ENCODE results near the gene BTBD17. TPM values are rescaled to one million over a fixed set of nuclear protein-coding genes. Genes with fewer than 3 reads are reported as not detected.

The BTBD17 gene
- total and polyA plus RNA-seq, 10 of the 15 experiments (the other 5 are each of a cell fraction or from before 2014, with no cell fraction given), result not detected

- TF ChIP-seq, protein P1, sequence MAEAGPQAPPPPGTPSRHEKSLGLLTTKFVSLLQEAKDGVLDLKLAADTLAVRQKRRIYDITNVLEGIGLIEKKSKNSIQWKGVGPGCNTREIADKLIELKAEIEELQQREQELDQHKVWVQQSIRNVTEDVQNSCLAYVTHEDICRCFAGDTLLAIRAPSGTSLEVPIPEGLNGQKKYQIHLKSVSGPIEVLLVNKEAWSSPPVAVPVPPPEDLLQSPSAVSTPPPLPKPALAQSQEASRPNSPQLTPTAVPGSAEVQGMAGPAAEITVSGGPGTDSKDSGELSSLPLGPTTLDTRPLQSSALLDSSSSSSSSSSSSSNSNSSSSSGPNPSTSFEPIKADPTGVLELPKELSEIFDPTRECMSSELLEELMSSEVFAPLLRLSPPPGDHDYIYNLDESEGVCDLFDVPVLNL (IDR thresholded peaks at IDR 0.05; ENCODE audit: low read depth, low read length), result no peak
- TF ChIP-seq, protein P2, sequence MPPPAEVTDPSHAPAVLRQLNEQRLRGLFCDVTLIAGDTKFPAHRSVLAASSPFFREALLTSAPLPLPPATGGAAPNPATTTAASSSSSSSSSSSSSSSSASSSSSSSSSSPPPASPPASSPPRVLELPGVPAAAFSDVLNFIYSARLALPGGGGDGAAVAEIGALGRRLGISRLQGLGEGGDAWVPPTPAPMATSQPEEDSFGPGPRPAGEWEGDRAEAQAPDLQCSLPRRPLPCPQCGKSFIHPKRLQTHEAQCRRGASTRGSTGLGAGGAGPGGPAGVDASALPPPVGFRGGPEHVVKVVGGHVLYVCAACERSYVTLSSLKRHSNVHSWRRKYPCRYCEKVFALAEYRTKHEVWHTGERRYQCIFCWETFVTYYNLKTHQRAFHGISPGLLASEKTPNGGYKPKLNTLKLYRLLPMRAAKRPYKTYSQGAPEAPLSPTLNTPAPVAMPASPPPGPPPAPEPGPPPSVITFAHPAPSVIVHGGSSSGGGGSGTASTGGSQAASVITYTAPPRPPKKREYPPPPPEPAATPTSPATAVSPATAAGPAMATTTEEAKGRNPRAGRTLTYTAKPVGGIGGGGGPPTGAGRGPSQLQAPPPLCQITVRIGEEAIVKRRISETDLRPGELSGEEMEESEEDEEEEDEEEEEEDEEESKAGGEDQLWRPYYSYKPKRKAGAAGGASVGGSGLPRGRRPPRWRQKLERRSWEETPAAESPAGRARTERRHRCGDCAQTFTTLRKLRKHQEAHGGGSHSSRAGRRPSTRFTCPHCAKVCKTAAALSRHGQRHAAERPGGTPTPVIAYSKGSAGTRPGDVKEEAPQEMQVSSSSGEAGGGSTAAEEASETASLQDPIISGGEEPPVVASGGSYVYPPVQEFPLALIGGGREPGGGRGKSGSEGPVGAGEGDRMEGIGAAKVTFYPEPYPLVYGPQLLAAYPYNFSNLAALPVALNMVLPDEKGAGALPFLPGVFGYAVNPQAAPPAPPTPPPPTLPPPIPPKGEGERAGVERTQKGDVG (CRISPR knock-in tag; IDR thresholded peaks at IDR 0.05), result no peak
- no peak for TF ChIP-seq DPF2 (IDR thresholded peaks at IDR 0.05)
- TF ChIP-seq FOS (IDR thresholded peaks at IDR 0.05; ENCODE audit: borderline replicate concordance, extremely low read depth, insufficient read length), result no peak
- TF ChIP-seq YY1 (IDR thresholded peaks at IDR 0.05; ENCODE audit: low read depth, low read length), result no peak
Observed at GRCh38 chr17:74362069-74362405, 369 bp upstream of the BTBD17 start (continued).

- POLR2A ChIA-PET, result no interaction called here
- ATAC-seq (no peak), FAIRE-seq (no peak), DNase-seq (ENCODE audit: low read depth, low spot score) (no peak)
- Histone ChIP-seq H3K79me2 (ENCODE audit: control insufficient read depth, insufficient read depth, low read length) (no peaks in the 10 kb centered on the region), H3K4me2 (ENCODE audit: control insufficient read depth, insufficient read depth) (no peak overlapping the region), H3K36me3 (ENCODE audit: control insufficient read depth in 2 of 2, insufficient read depth in 2 of 2, low read length in 1 of 2) (no peaks in the 10 kb centered on the region), H3K27me3 (replicated peaks in 1 of 2; ENCODE audit: control insufficient read depth in 2 of 2, insufficient read depth in 2 of 2, low read length in 1 of 2) (peaks cover 2 to 7% of the 10 kb centered on the region in 2 experiments; a peak in 3 of 4 replicates), H4K20me1 (ENCODE audit: control insufficient read depth, insufficient read depth) (no peaks in the 10 kb centered on the region; the same call in 1 of the 2 replicates), H3K4me3 (no peak overlapping the region), H2AFZ (ENCODE audit: control insufficient read depth, low read depth, low read length) (no peak overlapping the region), H3K9me3 (replicated peaks; ENCODE audit: control insufficient read depth, insufficient read depth, low read length) (no peaks in the 10 kb centered on the region), H3K27ac (ENCODE audit: control insufficient read depth, insufficient read depth) (no peak overlapping the region), H3K4me1 (ENCODE audit: control insufficient read depth, insufficient read depth, low read length) (no peaks in the 10 kb centered on the region), H3K9ac (ENCODE audit: control insufficient read depth, insufficient read depth, low read length) (no peak overlapping the region)
- no TSS peak for BruUV-seq (replicated peaks)
- RAD21 ChIA-PET (ENCODE audit: unreplicated experiment), result interaction anchor here (1.0 to 1.9 kb wide), 4 partner anchors 60 to 161 kb away, joined by 3 to 6 read pairs (median 3); partner anchors contain the start of gene TTYH2
- intact Hi-C loops (cut with micrococcal nuclease; ENCODE audit: unreplicated experiment), result loop anchor here (2.0 kb wide), 1 partner anchor 150 kb away; no protein-coding TSS in a partner anchor
- 37% methylated on average over 7 of the region's 7 CpGs for WGBS (ENCODE audit: insufficient coverage, insufficient replicate concordance, low lambda C conversion rate, missing lambda C conversion rate)
- SMC1A ChIA-PET (ENCODE audit: uncharacterized antibody, unreplicated experiment), result no interaction called here
- CTCF ChIA-PET, result interaction anchor here (0.6 to 1.6 kb wide), 9 partner anchors 25 to 170 kb away, joined by 3 to 6 read pairs (median 3); partner anchors contain the start of gene CD300LB
- in situ Hi-C loops (cut with MboI), result no loop called here
- TF ChIP-seq RB1 (IDR thresholded peaks at IDR 0.05; ENCODE audit: borderline replicate concordance), result no peak
- TF ChIP-seq, protein P3, sequence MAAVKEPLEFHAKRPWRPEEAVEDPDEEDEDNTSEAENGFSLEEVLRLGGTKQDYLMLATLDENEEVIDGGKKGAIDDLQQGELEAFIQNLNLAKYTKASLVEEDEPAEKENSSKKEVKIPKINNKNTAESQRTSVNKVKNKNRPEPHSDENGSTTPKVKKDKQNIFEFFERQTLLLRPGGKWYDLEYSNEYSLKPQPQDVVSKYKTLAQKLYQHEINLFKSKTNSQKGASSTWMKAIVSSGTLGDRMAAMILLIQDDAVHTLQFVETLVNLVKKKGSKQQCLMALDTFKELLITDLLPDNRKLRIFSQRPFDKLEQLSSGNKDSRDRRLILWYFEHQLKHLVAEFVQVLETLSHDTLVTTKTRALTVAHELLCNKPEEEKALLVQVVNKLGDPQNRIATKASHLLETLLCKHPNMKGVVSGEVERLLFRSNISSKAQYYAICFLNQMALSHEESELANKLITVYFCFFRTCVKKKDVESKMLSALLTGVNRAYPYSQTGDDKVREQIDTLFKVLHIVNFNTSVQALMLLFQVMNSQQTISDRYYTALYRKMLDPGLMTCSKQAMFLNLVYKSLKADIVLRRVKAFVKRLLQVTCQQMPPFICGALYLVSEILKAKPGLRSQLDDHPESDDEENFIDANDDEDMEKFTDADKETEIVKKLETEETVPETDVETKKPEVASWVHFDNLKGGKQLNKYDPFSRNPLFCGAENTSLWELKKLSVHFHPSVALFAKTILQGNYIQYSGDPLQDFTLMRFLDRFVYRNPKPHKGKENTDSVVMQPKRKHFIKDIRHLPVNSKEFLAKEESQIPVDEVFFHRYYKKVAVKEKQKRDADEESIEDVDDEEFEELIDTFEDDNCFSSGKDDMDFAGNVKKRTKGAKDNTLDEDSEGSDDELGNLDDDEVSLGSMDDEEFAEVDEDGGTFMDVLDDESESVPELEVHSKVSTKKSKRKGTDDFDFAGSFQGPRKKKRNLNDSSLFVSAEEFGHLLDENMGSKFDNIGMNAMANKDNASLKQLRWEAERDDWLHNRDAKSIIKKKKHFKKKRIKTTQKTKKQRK (IDR thresholded peaks at IDR 0.05; ENCODE audit: low read depth, low read length), result no peak
- no peak for TF ChIP-seq IKZF1 (conservative IDR thresholded peaks at IDR 0.05)
- TF ChIP-seq, protein P4, sequence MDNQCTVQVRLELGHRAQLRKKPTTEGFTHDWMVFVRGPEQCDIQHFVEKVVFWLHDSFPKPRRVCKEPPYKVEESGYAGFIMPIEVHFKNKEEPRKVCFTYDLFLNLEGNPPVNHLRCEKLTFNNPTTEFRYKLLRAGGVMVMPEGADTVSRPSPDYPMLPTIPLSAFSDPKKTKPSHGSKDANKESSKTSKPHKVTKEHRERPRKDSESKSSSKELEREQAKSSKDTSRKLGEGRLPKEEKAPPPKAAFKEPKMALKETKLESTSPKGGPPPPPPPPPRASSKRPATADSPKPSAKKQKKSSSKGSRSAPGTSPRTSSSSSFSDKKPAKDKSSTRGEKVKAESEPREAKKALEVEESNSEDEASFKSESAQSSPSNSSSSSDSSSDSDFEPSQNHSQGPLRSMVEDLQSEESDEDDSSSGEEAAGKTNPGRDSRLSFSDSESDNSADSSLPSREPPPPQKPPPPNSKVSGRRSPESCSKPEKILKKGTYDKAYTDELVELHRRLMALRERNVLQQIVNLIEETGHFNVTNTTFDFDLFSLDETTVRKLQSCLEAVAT (IDR thresholded peaks at IDR 0.05), result no peak
- no peak for TF ChIP-seq SMARCA5 (IDR thresholded peaks at IDR 0.05)
- no peak for TF ChIP-seq ZSCAN29 (IDR thresholded peaks at IDR 0.05)
- no peak for TF ChIP-seq POLR2AphosphoS5 (IDR thresholded peaks at IDR 0.05; ENCODE audit: low read length)
- TF ChIP-seq RELB (IDR thresholded peaks at IDR 0.05; ENCODE audit: low read depth), result no peak
Observed at GRCh38 chr17:74360899-74361229, 804 bp downstream of the BTBD17 start.

Data from GM12878 (cell line).